Stimulated activated CD4-positive, alpha-beta T cell treated with anti-CD3 and anti-CD28 coated beads, TNF-alpha, amount 100 ng/mL, for 48 hours (primary cell): Measurements from ENCODE around the gene ATF6B.
"Not testable (repeated sequence)": the region's sequence is repeated elsewhere in the genome, so short reads cannot be mapped to it uniquely, and the experiment has no call there.

Experiments
- DNase-seq, 3 donors: peaks; one replicate each; pipeline ENCODE4 v3.0.0-alpha.2; 2020; ENCODE audit warnings: low read depth in 3 of 3

Gene ATF6B

GRCh38 chr6:32081168-32081990 is 46.7 kb downstream of the ATF6B start:
- DNase-seq, result no peak

GRCh38 chr6:32079566-32080290 is 48.3 kb downstream of the ATF6B start:
- DNase-seq, result no peak

- DNase-seq, result no peak
These were observed 51.7 kb downstream of the ATF6B start for GRCh38 chr6:32076321-32076809.

GRCh38 chr6:32075781-32076180 is 52.3 kb downstream of the ATF6B start:
- DNase-seq, result no peak

GRCh38 chr6:32074996-32075532 is 53.0 kb downstream of the ATF6B start:
- DNase-seq, result no peak

- DNase-seq, result no peak
These were observed 54.4 kb downstream of the ATF6B start for GRCh38 chr6:32073613-32074012.

GRCh38 chr6:32073101-32073500 is 54.9 kb downstream of the ATF6B start:
- DNase-seq, result no peak

- no peak for DNase-seq
These were observed 57.1 kb downstream of the ATF6B start for GRCh38 chr6:32070814-32071543.

GRCh38 chr6:32069878-32070515 is 58.0 kb downstream of the ATF6B start:
- DNase-seq, result no peak

GRCh38 chr6:32069460-32069859 is 58.6 kb downstream of the ATF6B start:
- DNase-seq, result no peak

- DNase-seq, result no peak
These were observed 59.2 kb downstream of the ATF6B start for GRCh38 chr6:32068867-32069266.

- DNase-seq, result not testable (repeated sequence)
These were observed 59.7 kb downstream of the ATF6B start for GRCh38 chr6:32068315-32068714.

- DNase-seq, result not testable (repeated sequence)
These were observed 60.5 kb downstream of the ATF6B start for GRCh38 chr6:32067521-32067920.
